Activated CD4-positive, alpha-beta T cell treated with anti-CD3 and anti-CD28 coated beads, Interleukin-2, amount 50 U/mL, for 4 hours (primary cell): ENCODE results near the gene LCTL.

Experiments
- DNase-seq, 2 experiments: peaks; one replicate each; pipeline ENCODE4 v3.0.0-alpha.2; 2020

LCTL gene, protein sequence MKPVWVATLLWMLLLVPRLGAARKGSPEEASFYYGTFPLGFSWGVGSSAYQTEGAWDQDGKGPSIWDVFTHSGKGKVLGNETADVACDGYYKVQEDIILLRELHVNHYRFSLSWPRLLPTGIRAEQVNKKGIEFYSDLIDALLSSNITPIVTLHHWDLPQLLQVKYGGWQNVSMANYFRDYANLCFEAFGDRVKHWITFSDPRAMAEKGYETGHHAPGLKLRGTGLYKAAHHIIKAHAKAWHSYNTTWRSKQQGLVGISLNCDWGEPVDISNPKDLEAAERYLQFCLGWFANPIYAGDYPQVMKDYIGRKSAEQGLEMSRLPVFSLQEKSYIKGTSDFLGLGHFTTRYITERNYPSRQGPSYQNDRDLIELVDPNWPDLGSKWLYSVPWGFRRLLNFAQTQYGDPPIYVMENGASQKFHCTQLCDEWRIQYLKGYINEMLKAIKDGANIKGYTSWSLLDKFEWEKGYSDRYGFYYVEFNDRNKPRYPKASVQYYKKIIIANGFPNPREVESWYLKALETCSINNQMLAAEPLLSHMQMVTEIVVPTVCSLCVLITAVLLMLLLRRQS

GRCh38 chr15:66565741-66566144 lies at the start of gene LCTL:
Gene LCTL (minus strand): TSS chr15:66565998. CDS start chr15:66565365, 633 bp downstream.
- no peak for DNase-seq

DNA sequence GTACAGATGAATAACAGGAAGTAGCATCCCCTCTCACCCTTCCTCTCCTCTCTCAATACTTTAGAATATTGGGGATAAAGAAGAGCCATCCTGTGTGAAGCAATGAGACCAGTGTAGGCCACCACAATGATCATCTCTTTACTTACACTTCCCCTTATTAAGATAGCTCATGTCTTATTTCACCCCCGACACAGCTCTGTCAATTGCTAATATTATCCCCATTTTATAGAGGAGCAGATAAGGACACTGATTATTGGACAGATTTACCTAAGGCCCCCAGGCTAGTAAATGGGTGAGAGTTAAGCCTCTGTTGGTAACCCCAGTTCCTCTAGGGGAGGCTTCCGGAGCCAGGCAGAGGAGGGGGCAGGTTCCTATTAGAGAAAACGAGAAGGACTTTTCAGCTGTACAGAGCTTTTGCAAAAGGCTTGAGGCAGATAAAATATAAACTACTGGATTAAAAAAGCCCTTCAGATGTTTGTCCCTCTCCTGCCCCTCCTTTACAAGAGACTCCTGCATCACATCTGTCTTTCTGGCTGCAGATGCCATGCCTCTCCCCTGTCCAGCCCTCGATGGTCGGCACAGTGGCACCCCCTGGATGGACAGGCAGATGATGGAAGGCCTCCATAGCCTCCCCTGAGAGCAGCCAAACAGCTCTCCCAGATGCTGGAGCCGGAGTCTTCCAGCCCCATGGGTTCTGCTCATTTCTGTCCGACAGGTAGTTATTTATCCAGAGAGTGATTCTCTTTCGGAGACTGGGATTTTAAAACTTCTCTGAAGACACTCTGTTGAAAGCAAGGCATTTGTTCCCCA lies 49.4 kb upstream of the LCTL start:
- DNase-seq: no peak

DNA sequence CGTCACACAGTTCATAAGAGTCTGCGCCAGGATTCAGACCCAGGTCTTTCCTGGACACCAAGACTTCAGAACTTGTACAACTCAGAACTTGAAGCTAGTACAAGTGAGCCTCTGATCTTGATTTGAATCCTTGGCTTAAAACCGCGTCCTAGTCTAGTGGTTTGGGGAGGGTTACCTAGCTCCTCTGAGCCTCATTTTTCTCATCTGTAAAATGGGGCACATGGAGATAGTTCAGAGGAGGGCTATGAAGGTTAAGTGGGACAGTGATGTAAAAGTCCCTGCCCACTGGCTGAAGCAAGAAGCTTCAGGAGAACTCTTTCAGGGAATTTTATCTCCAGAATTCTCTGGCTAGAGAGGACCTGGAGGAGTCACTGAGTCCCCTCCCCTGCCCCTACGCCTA lies 48.7 kb upstream of the LCTL start:
- DNase-seq: no peak

DNA sequence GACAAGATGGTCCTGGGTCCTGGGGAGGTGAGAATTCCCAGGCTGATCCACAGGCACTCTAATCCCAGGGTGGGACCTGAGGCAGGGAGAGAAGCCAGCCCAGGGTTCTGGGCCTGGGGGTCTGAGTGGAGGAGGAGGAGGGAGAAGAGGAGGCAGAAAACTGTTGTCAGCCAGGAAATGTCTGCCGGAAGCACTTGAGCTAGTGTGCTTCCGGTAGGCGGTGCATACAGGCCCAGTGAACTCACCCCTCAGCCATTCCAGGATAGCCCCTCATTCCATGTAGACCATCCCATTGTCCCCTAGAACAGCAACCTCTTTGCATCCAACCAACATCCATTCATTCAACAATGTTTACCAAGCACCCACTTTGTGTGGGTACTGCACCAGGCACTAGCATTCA lies 47.9 kb upstream of the LCTL start:
- no peak for DNase-seq

DNA sequence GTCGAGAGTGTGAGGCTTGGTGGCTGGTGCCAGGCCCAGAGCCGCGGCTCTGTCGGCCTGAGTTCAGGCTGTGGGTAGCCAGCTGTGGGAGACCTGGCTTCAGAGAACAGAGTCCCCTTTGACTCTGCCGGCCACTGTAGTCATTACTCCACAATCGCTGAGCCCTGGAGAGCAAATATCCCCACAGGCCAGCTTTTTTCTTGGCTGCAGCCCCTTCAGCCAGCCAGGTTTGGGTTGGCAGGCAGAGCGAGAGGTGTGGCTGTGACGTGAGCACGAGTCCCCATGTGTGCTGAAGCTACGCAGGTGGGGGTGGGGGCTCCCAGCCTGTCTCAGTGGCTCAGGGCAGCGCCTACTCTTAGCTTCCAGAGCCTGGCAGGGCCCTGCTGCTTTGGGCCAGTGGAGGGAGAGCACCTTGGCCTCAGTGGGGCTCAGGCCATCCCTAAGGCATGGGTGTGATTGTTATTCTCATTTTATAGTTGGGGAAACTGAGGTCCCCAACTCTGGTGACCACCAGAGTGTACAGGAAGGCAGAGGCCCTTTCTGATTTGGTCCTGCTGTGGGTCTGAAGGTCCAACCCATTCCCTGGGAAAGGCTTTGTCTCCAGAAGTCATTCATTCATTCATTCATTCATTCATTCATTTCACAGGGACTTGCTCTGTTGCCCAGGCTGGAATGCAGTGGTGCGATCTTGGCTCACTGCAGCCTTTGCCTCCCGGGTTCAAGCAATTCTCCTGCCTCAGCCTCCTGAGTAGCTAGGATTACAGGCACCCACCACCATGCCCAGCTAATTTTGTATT lies 45.7 kb upstream of the LCTL start:
- DNase-seq: no peak

GRCh38 chr15:66609876-66610275 lies 44.1 kb upstream of the LCTL start:
- DNase-seq: no peak

- DNase-seq: no peak
Observed at GRCh38 chr15:66608881-66609280, 43.1 kb upstream of the LCTL start.

- DNase-seq: no peak
Observed at GRCh38 chr15:66608159-66608558, 42.4 kb upstream of the LCTL start.

DNA sequence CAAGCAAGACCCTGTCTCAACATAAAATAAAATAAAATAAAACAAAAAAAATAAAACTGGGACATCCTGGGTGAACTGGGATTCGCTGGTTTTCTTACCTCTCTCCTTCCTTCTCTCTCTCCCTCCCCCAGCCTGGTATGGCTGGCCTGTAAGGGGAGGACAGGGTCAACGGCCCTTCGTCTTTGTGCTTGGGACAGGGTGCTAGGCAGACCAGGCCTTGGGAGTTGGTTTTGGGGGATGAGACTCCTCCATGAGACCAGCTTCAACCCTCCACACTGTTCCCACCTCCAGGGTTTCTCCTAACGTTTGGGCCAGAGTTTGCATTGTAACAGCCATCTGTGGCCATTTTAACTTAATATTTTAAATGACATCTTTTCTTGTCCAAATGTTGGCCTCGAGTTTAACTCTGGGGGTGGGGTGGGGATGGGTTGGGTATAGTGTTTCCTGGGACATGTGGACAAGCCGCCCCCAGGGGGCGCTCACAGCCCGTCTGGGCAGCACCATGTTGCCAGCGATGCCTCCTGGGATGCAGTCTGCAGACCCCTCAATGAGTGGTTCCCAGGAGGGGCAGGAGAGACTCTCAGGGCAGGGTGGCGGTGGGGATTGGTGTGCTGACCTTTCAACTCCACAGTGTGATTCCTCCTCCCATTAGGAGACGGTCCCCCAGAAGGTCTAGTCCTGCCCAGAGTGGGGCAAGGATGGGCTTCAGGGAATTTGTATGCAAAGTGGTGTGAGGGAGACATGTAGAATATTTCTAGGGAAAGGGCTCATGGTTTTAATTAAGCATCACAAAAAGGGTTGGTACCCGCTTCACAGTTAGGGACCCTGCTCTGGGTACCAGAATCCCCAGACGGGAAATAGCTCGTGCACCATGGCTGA lies 37.7 kb upstream of the LCTL start:
- DNase-seq: peak; percentile 44 to 48

DNA sequence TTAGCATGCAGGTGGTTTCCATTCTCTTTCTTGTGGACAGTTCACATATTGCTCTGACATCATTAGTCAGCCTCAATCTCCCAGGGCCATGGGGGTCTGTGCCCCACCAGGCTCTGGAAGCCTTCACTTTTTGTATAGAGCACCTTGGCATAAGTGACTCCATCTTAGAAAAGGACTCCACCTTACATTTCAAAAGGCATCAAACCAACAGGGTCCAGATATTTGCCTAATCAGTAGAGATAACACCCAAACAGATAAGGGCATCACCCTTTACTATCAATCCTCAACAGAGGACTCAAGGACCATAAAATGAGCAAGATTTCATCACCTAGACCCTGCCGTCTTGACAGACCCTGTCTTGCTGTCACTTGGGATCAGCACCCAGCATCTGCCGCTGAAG lies 35.7 kb upstream of the LCTL start:
- no peak for DNase-seq

DNA sequence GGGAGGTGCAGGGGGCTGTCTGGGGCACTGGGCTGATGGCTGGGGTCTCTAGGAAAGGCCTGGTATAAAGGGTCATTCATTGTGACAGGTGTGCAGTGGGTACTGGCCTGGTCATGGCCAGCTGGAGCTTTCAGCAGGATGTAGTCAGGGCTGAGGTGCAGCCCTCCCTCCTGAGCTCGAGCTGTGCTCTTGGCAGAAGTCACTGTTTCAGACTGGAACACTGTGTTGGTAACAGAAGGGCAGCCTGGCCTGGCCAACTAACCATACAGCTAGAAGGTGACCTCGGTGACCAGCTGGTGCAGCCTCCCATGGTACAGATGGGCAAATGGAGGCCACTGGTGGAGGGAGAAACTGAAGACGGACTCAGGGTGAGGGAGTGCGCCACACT lies 34.4 kb upstream of the LCTL start:
- no peak for DNase-seq

- DNase-seq: no peak
Observed at GRCh38 chr15:66599536-66600239, 33.9 kb upstream of the LCTL start.

- no peak for DNase-seq
Observed at GRCh38 chr15:66598095-66598815, 32.5 kb upstream of the LCTL start.

- no peak for DNase-seq
Observed at GRCh38 chr15:66595931-66596545, 30.2 kb upstream of the LCTL start.

DNA sequence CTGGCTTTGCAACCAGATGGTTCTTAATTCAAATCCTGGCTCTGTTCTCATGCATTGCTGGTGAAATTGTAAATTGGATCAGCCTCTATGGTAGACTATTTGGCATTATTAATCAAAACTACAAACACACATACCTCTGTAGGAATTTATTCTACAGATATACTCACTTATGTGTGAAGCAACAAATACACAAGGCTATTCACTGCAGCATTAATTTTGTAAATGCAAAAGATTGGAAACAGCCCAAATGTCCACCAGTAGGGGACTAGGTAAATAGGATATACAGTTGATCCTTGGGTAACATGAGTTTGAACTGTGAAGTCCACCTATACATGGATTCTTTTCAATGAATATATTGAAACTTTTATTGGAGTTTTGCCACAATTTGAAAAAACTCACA lies 29.5 kb upstream of the LCTL start:
- DNase-seq: no peak

GRCh38 chr15:66594836-66595235 lies 29.0 kb upstream of the LCTL start:
- no peak for DNase-seq

- DNase-seq: no peak
Observed at GRCh38 chr15:66594344-66594743, 28.5 kb upstream of the LCTL start.

- DNase-seq: no peak
Observed at GRCh38 chr15:66593219-66593780, 27.5 kb upstream of the LCTL start.

DNA sequence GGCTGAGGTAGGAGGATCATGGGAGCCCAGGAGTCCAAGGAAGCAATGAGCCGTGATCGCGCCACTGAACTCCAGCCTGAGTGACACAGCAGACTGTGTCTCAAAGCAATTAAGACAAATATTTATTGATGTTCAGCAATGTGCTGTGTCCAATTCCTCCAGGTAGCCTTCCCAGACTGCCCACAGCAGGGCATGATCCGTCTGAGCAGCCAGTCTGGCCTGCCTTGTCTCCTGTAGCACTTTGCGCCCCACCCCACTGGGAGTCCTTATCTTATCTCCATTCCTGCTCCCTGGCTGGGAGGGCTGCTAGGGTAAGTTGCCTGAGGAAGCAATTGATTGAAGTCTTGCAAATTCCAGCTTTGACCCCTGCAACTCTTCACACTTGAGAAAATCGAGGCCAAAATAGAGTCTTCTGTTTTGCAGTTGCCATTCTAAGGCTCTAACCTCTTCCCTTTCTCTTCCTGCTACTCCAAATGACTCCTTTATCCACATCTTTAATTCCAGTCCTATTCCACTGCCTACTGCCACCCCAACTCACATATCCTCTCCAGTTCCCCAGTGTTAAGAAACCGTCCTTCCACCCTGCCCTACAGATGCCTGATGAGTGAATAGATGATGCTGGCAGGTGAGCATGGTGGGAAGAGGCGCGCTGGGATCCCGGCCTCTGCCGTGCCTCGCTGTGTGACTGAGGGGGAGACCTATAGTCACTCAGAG lies 26.9 kb upstream of the LCTL start:
- no peak for DNase-seq
